ENCODE data around the gene VCL. TPM values are rescaled to one million over a fixed set of nuclear protein-coding genes. Genes with fewer than 3 reads are reported as not detected.
"Not testable (repeated sequence)": the region's sequence is repeated elsewhere in the genome, so short reads cannot be mapped to it uniquely, and the experiment has no call there.

The VCL gene
- polyA plus RNA-seq, 1 donor from 2014 or later = 44.2 TPM

DNA sequence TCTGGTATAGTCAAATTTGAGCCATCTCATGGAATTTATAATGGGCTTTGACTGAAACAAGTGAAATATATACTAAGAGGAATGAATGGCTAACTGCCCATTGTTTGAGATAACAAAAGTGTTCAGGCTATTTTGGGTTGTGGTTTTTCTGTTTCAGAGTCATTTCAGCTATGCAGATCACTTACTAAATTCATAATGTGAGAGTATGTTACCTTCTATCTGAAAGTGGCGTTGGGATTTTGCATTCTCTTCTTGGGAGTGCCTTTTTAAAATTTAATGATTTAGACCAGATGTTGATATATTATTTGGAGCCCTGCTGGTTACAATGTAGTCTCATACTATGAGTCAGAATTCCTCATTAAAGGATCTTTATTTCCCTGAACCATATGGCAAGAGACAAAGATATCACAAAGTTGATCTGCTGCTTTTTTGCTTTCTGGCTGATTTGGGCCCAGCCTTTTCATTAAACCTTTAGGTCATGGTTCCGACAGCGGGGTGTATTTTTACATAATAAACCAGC is 10.4 kb downstream of the VCL start:
- peaks cover 44 to 49% (median 46%) of the 10 kb centered on the region in 3 donors for H3K4me1 Mint-ChIP-seq
- no peaks in the 10 kb centered on the region for H3K9me3 Mint-ChIP-seq
- H3K27ac Mint-ChIP-seq = peak overlapping the region; percentile 11 to 33 (median 18)
- H3K4me3 Mint-ChIP-seq = peak overlapping the region in 2 of 4 donors; percentile 70 to 87
- peaks cover 6% of the 10 kb centered on the region for H3K36me3 Mint-ChIP-seq
- no peaks in the 10 kb centered on the region for H3K27me3 Mint-ChIP-seq

DNA sequence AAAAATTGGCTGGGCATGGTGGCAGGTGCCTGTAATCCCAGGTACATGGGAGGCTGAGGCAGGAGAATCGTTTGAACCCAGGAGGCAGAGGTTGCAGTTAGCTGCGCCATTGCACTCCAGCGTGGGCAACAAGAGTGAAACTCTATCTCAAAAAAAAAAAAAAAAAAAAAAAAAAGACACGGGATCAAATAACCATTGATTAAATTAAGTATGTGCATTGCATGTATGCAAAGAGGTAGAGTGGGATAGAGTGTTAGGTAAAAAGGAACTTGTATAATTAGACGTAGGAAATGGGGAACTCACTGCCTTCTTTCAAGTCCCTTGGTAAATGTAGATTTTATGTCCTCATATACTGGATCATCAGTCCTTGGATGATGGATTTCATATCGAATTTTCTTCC is 13.1 kb downstream of the VCL start:
- peak overlapping the region in 2 of 4 donors; percentile 24 to 86 for H3K4me3 Mint-ChIP-seq
- no peaks in the 10 kb centered on the region for H3K9me3 Mint-ChIP-seq
- peaks cover 43 to 47% (median 45%) of the 10 kb centered on the region in 3 donors for H3K4me1 Mint-ChIP-seq
- no peak overlapping the region for H3K27ac Mint-ChIP-seq
- no peaks in the 10 kb centered on the region for H3K27me3 Mint-ChIP-seq
- H3K36me3 Mint-ChIP-seq = peaks cover 8% of the 10 kb centered on the region

DNA sequence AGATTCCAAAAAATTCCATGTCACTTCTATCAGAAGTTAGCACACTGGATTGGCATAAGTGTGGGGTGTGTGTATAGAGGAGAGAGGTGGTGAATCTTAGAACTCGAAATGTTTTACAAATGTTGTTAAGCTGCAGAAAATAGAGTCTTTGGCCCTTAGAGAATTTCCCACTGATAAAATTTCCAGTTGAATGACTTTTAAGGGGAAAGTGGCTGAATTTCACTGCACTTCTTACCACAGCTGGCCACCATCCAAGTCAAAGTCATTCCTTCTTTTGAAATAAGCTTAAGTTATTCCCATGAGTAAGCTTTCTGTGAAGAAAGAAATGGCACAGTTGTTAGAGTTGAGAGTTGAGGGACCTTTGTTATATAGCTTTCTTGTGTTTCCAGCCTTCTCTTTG is 13.9 kb downstream of the VCL start:
- Mint-ChIP-seq H3K4me3 (peak overlapping the region in 1 of 4 donors; percentile 56), H3K4me1 (peaks cover 44 to 47% (median 45%) of the 10 kb centered on the region in 3 donors), H3K36me3 (peaks cover 9% of the 10 kb centered on the region), H3K27ac (no peak overlapping the region), H3K9me3 (no peaks in the 10 kb centered on the region), H3K27me3 (no peaks in the 10 kb centered on the region)

DNA sequence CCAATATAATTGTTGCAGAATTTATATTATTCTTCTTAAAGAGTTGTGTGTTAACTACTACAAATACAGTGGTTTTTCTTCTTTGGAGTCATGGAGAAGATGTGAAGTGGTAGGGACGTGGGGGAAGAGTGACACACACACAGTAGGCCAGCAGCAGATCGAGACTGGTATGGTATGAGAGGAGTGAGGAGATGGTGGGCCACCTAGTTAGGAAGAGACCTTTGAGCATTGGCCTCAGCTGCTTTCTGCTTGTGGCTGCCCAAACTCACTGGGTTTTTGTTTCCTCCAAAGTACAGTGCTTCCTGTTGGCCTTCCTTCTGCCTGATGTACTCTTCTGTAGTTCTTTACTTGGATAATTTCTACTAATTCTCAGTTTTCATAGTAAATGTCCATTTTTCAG is 14.6 kb downstream of the VCL start:
- peaks cover 9% of the 10 kb centered on the region for H3K36me3 Mint-ChIP-seq
- H3K4me1 Mint-ChIP-seq = peaks cover 42 to 45% (median 45%) of the 10 kb centered on the region in 3 donors
- no peak overlapping the region for H3K4me3 Mint-ChIP-seq
- no peaks in the 10 kb centered on the region for H3K27me3 Mint-ChIP-seq
- no peaks in the 10 kb centered on the region for H3K9me3 Mint-ChIP-seq
- no peak overlapping the region for H3K27ac Mint-ChIP-seq

DNA sequence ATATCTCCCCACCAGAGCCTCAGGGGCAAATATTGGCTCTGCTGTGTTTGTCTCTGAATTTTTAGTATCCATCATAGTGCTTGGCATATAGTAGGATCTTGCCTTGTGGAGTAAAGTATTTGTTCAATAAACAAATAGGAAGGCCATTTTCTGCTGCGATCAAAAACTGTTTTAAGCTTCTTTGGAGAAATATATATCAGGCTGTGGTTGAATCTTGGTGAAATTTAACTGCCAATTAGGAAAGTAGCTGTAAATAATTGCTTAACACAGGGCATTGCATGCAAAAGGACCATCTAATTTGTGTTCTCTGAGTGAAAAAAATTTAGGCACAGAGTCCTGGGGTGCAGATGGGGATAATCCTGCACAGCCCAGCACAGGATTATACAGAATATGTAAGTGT is 15.1 kb downstream of the VCL start:
- H3K4me1 Mint-ChIP-seq = peaks cover 42 to 45% (median 44%) of the 10 kb centered on the region in 3 donors
- H3K36me3 Mint-ChIP-seq = peaks cover 9% of the 10 kb centered on the region
- no peaks in the 10 kb centered on the region for H3K27me3 Mint-ChIP-seq
- H3K4me3 Mint-ChIP-seq = peak overlapping the region in 2 of 4 donors; percentile 10 to 71
- no peaks in the 10 kb centered on the region for H3K9me3 Mint-ChIP-seq
- no peak overlapping the region for H3K27ac Mint-ChIP-seq

DNA sequence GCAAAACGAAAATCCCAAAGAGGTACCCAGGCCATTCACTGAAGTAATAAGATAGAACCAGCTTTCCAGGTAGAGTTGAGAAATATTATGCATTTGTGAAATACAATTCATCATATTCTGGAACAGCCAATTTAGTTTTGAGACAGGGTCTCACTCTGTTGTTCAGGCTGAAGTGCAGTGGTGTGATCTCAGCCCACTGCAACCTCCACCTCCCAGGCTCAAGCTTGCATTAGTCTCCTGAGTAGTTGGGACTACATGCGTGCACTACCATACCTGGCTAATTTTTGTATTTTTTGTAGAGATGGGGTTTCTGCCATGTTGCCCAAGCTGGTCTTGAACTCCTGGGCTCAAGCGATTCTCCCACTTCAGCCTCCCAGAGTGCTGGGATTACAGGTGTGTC is 16.7 kb downstream of the VCL start:
- not testable (repeated sequence) for H3K9me3 Mint-ChIP-seq, H3K4me3 Mint-ChIP-seq, H3K27ac Mint-ChIP-seq, H3K27me3 Mint-ChIP-seq
- peaks cover 36 to 39% (median 38%) of the 10 kb centered on the region in 3 donors for H3K4me1 Mint-ChIP-seq
- peaks cover 12% of the 10 kb centered on the region for H3K36me3 Mint-ChIP-seq

DNA sequence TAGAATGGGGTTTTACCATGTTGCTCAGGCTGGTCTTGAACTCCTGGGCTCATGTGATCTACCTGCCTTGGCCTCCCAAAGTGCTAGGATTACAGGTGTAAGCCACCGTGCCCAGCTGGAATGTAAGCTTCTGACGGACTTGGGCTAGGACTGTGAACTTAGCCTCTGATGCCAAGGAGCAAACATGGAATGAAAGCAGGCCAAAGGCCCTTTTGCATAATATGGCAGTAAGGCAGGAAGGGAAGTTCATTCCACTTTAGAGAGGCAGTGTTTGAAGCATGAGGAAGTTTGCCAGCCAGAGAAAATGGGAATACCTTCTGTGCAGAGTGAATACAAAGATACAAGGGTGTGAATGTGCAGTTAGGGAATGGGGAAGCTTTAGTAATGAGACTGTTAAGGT is 20.3 kb downstream of the VCL start:
- no peak overlapping the region for H3K27ac Mint-ChIP-seq
- peaks cover 15 to 18% (median 17%) of the 10 kb centered on the region in 3 donors for H3K4me1 Mint-ChIP-seq
- no peak overlapping the region for H3K4me3 Mint-ChIP-seq
- H3K27me3 Mint-ChIP-seq = no peaks in the 10 kb centered on the region
- no peaks in the 10 kb centered on the region for H3K9me3 Mint-ChIP-seq
- H3K36me3 Mint-ChIP-seq = peaks cover 9% of the 10 kb centered on the region

DNA sequence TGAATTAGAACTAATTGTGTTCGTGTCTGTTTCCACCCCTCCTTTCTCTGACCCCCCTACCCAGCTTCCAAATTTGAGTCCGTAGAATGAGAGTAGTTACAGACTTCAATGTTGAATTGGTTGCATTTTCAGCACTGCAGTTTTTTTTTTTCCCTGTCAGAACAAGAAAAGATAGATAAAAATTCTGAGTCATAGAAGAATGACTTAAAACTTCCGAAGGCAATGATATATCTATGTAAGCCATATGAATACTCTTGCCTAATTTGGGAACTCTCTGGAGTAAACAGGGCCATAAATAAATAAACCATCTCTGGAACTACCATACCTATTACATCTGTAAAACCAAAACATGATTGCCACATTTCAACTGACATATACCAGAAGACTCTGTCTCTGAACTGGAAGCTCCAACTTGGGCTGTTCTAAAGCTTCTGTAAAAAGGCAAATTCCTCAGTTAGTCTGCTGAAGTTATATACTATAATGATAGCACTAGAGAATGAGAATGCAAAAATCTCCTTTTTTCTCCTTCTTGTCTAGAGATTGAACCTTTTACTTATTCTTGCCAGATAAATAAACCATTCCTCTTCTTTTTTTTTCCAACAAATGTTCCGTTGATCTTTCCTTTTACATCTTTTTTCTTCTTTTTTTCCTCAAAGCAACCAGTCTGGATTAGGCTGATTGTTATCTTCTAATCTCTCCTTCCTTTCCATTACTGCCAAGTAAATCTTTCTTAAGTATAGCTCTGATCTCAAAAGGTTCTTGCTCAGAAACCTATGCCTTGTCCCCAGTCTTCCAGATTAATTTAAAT is 23.5 kb downstream of the VCL start:
- Mint-ChIP-seq H3K36me3 (peaks cover 7% of the 10 kb centered on the region), H3K27ac (peak overlapping the region in 1 of 3 donors; percentile 14), H3K4me1 (peaks cover 8 to 20% (median 17%) of the 10 kb centered on the region in 3 donors), H3K27me3 (no peaks in the 10 kb centered on the region), H3K9me3 (no peaks in the 10 kb centered on the region), H3K4me3 (peak overlapping the region in 1 of 4 donors; percentile 10)

DNA sequence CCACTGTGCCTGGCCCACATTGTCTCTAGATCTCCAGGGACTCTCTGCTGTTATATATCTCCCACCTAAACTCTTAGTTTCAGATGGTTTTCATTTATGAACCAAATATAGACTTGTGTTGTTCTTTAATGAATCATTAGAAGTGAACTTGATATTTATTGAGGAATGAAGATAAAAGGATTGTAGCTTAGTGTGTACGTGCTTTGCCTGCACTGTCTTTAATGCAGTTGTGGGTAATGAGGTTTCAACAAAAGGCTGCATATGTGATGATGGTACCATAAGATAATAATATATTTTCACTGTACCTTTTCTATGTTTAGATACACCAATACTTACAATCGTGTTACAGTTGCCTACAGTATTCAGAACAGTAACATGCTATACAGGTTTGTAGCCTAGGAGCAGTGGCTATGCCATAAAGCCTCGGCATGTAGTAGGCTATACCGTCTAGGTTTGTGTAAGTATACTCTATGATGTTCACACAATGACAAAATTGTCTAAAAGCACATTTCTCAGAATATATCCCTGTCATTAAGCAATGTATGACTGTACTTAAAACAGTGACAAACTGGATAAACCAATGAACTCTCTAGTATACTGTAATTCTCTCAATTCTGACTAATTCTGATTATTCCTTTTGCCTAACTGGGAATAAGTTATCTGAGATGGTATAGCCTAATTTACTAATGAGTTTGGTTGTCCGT is 25.2 kb downstream of the VCL start:
- Mint-ChIP-seq H3K9me3 (no peaks in the 10 kb centered on the region), H3K4me3 (no peak overlapping the region), H3K36me3 (peaks cover 6% of the 10 kb centered on the region), H3K4me1 (peaks cover 11 to 17% (median 17%) of the 10 kb centered on the region in 3 donors), H3K27me3 (no peaks in the 10 kb centered on the region), H3K27ac (no peak overlapping the region)

DNA sequence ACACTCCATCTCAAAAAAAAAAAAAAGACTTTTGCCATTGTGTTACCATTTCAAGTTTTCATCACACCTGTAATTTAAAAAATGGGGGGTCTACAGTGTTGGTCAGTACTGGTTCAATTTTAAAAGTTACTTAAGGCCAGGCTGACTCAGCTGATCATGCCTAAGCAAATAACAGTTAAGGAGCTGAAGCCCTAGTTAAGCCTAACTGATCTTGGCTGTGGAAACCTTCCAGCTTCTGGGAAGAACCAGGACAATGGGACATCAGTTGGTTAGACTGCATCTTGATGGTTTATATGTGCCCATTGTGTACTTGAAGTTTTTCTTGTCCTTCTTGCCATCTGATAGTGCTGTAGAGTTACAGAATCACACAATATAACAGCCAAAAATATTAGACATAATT is 26.7 kb downstream of the VCL start:
- H3K4me3 Mint-ChIP-seq = no peak overlapping the region
- no peaks in the 10 kb centered on the region for H3K36me3 Mint-ChIP-seq
- H3K27me3 Mint-ChIP-seq = no peaks in the 10 kb centered on the region
- no peaks in the 10 kb centered on the region for H3K9me3 Mint-ChIP-seq
- peaks cover 7 to 16% (median 13%) of the 10 kb centered on the region in 3 donors for H3K4me1 Mint-ChIP-seq
- no peak overlapping the region for H3K27ac Mint-ChIP-seq

DNA sequence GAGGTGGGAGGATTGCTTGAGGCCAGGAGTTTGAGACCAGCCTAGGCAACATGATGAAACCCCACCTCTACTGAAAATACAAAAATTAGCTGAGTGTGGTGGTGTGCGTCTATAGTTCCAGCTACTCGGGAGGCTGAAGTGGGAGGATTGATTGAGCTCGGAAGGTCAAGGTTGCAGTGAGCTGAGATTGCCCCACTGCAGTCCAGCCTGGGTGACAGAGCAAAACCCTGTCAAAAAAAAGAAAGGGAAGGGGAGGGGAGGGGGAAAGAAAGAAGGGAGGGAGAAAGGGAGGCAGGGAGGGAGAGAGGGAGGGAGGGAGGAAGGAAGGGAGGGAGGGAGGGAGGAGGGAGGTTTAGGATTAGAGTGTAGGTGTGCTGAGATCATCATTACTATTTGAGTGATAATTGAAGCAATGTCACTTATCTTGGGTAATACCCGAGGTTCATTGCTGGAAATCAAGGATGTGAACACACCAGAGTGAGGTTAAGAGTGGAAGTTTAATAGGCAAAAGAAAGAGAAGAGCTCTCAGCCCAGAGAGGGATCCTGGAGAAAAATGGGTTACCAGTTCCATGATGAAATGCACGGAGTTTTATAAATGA is 27.6 kb downstream of the VCL start:
- peak overlapping the region in 1 of 3 donors; percentile 23 for H3K27ac Mint-ChIP-seq

DNA sequence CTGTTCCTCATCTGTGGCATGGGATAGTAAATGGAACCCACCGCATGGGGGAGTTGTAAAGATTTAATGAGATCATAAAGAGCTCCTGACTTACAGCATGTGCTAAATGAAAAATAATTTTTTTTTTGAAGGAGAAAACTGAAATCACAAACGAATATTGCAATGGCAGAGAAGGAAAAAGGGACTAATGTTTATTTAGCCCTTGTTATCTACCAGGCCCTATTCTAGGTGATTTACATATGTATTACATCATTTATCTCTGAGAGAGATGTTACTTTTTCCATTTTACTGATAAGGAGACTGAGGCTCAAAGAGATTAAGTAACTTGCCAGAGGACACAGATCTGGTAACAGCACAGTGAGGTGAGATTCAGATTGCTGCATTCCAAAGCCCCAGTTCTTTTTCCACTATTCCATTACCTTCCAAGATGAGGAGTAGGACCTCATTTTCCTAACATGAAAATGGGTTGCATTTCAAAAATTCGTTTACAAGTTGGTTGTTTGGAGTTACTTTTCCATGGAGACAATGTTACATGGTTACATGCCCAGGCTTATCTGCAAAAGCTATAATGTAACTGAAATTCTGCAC is 28.6 kb downstream of the VCL start:
- Mint-ChIP-seq H3K4me3 (no peak overlapping the region), H3K36me3 (no peaks in the 10 kb centered on the region), H3K27me3 (no peaks in the 10 kb centered on the region), H3K9me3 (no peaks in the 10 kb centered on the region), H3K27ac (peak overlapping the region in 1 of 3 donors; percentile 23), H3K4me1 (peaks cover 9 to 14% (median 14%) of the 10 kb centered on the region in 3 donors)

More for the DNA sequence above, 27.6 kb downstream of the VCL start:
- peaks cover 5 to 16% (median 13%) of the 10 kb centered on the region in 3 donors for H3K4me1 Mint-ChIP-seq
- H3K27me3 Mint-ChIP-seq = no peaks in the 10 kb centered on the region
- no peaks in the 10 kb centered on the region for H3K36me3 Mint-ChIP-seq
- no peaks in the 10 kb centered on the region for H3K9me3 Mint-ChIP-seq
- H3K4me3 Mint-ChIP-seq = no peak overlapping the region

DNA sequence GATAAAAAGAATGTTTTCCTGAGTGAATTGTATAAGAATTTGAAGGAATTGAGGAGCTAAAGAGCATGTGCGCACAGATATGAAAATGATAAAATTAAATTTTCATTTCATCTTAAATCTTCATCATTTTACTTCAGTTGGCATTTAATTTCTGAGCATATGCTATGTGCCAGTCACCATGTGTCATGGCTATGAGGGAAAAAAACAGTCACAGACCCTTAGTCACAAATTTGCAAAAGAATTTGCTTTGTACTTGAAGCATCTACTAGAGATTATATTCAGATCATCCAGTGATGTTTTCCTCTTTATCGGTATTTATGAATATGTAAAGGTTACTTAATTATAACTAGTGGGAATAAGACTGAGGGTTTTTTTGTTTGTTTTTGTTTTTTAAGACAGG is 29.8 kb downstream of the VCL start:
- peaks cover 9 to 16% (median 15%) of the 10 kb centered on the region in 3 donors for H3K4me1 Mint-ChIP-seq
- H3K4me3 Mint-ChIP-seq = no peak overlapping the region
- H3K9me3 Mint-ChIP-seq = no peaks in the 10 kb centered on the region
- no peaks in the 10 kb centered on the region for H3K27me3 Mint-ChIP-seq
- no peaks in the 10 kb centered on the region for H3K36me3 Mint-ChIP-seq
- no peak overlapping the region for H3K27ac Mint-ChIP-seq

DNA sequence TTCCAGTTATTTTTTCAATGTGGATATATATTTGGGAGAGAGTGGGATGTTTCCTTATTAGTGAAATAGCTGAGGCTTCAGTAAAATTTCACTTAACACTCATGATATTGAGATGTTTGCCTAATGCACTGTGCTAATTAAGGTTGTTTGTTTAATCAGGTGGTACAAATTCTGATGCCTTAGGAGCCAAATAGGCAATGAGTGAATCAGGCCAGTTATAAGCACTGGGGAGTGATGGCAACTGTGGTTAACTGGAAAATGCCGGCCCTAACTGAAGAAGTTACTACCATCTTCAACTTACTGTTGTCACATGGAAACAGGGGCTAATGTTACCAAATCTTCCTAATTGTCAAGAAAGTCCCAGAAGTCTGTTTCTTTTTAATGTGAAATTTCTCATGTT is 32.0 kb downstream of the VCL start:
- Mint-ChIP-seq H3K27ac (no peak overlapping the region), H3K9me3 (no peaks in the 10 kb centered on the region), H3K4me3 (no peak overlapping the region), H3K36me3 (no peaks in the 10 kb centered on the region), H3K27me3 (no peaks in the 10 kb centered on the region), H3K4me1 (peaks cover 27 to 32% (median 29%) of the 10 kb centered on the region in 3 donors)

DNA sequence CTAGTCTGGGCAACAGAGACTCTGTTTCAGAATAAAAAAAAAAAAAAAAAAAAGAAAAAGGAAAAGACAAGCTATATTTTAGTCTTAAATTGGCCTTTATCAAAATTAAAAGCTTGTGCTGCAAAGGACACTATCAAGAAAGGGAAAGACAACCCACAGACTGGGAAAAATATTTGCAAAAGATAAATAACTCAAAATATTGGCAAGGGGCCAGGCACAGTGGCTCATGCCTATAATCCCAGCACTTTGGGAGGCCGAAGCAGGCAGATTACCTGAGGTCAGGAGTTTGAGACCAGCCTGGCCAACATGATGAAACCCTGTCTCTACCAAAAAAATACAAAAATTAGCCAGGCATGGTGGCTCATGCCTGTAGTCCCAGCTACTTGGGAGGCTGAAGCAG is 34.3 kb downstream of the VCL start:
- Mint-ChIP-seq H3K27ac (peak overlapping the region in 1 of 3 donors; percentile 65), H3K4me1 (peaks cover 31 to 34% (median 32%) of the 10 kb centered on the region in 3 donors)
- not testable (repeated sequence) for H3K27me3 Mint-ChIP-seq, H3K4me3 Mint-ChIP-seq, H3K36me3 Mint-ChIP-seq, H3K9me3 Mint-ChIP-seq

Data from IgD-negative memory B cell (primary cell).